Upper lobe of left lung (tissue), 6 donors: ENCODE data around the gene TAAR1. TPM values are rescaled to one million over a fixed set of nuclear protein-coding genes. Genes with fewer than 3 reads are reported as not detected.

Experiments used
- ATAC-seq, 2 donors: fragments of 200-7000 bp; cut with Tn5 transposase; one replicate each; pipeline ENCODE4 v1.9.1; 2022; ENCODE audit warnings: mild to moderate bottlenecking in 2 of 2, moderate library complexity in 2 of 2; ENCODE audit not compliant: low FRiP score in 2 of 2
- DNase-seq, 2 donors: peaks; one replicate each; pipeline ENCODE4 v3.0.0-alpha.2; 2019 to 2020
- H3K27ac ChIP-seq, 4 donors: fragments of 200-600 bp; sonication (generic); one replicate each; pipeline ENCODE4 v1.5.1; 2016 to 2019
- H3K27me3 ChIP-seq, 4 donors: fragments of 200-600 bp; sonication (generic); one replicate each; pipeline ENCODE4 v1.5.1; 2017 to 2019
- H3K36me3 ChIP-seq, 4 donors: fragments of 200-600 bp; sonication (generic); one replicate each; pipeline ENCODE4 v1.5.1; 2016 to 2019
- H3K4me1 ChIP-seq, 4 donors: fragments of 200-600 bp; sonication (generic); one replicate each; pipeline ENCODE4 v1.5.1; 2018 to 2019
- H3K4me3 ChIP-seq, 4 donors: fragments of 200-600 bp; sonication (generic); one replicate each; pipeline ENCODE4 v1.5.1; 2017 to 2019; ENCODE audit warnings: mild to moderate bottlenecking in 2 of 4, moderate library complexity in 1 of 4
- H3K9me3 ChIP-seq, 4 donors: fragments of 200-600 bp; sonication (generic); one replicate each; pipeline ENCODE4 v1.5.1; 2018 to 2019
- EP300 ChIP-seq, 4 donors: sonication (generic); formaldehyde crosslinking; IDR thresholded peaks; one replicate each; pipeline ENCODE4 v1.5.1; 2017; ENCODE audit warnings: antibody characterized with exemption in 4 of 4, control low read depth in 2 of 4
- POLR2A ChIP-seq, 4 donors: fragments of 450-650 bp; IDR thresholded peaks; one replicate each; pipeline ENCODE4 v1.5.1; 2016 to 2017; ENCODE audit warnings: antibody characterized with exemption in 4 of 4, mild to moderate bottlenecking in 2 of 4
- POLR2AphosphoS5 ChIP-seq, 2 donors: sonication (generic); formaldehyde crosslinking; IDR thresholded peaks; one replicate each; pipeline ENCODE4 v1.5.1; 2017; ENCODE audit warnings: antibody characterized with exemption in 2 of 2
- WGBS, 2 donors: methylation state at CpG; one replicate each; pipeline ENCODE4 v1.1.5; 2017 to 2018; 5-methylcytosine and 5-hydroxymethylcytosine counted together
- total RNA-seq, 6 donors: library from RNA; depleted of rRNA in 4 of 6; stranded (reverse); fragments of >200 nt in 4 of 6; gene quantifications; one replicate each; pipeline versions ENCODE4 v1.1.0 to v1.2.1, GENCODE V29; 2016 to 2021
- TF ChIP-seq, protein P1 (sequence below), 6 experiments: fragments of 450-650 bp in 4 of 6; fragments of 200-600 bp in 2 of 6; sonication (generic) in 2 of 6; IDR thresholded peaks; one replicate each; pipeline ENCODE4 v1.5.1; 2016 to 2019; ENCODE audit warnings: antibody characterized with exemption in 6 of 6
- donor health status: DM: no; HTN: no; CAD: no; lungs with moderate emphysema.
- donor health status: DM: no; HTN: yes; CAD: no; lungs with severe emphysema.

Gene TAAR1
- total RNA-seq, 6 donors from 2014 or later, result not detected

DNA sequence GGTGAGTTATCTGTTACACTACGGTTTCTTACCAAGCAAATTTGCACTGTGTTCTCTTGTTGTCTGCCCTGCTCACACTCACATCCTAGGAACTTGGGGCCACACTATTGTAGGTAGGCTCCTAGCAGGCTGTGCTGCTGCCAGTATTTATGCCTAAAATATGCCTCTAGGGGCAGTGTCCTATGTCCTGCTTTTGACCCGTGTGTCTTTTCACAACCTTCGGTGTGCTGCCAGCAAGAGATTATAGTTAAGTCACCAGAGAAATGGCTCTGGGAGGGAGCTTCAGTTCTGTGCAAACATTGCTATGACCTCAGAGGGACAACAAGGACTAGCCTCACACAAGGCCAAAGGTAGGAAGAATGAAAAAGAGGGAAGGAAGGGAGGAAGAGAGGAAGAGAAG, 60.5 kb downstream of the TAAR1 start:
- H3K4me1 ChIP-seq, result no peaks in the 10 kb centered on the region
- DNase-seq (no peak), ATAC-seq (peak in 1 of 2 donors; percentile 43)
- no peaks in the 10 kb centered on the region for H3K9me3 ChIP-seq
- H3K4me3 ChIP-seq, result no peak overlapping the region
- 42 to 49% methylated on average over 3 of the region's 3 CpGs for WGBS, 2 donors
- no peaks in the 10 kb centered on the region for H3K27me3 ChIP-seq
- no peak overlapping the region for H3K27ac ChIP-seq
- TF ChIP-seq, protein P1, sequence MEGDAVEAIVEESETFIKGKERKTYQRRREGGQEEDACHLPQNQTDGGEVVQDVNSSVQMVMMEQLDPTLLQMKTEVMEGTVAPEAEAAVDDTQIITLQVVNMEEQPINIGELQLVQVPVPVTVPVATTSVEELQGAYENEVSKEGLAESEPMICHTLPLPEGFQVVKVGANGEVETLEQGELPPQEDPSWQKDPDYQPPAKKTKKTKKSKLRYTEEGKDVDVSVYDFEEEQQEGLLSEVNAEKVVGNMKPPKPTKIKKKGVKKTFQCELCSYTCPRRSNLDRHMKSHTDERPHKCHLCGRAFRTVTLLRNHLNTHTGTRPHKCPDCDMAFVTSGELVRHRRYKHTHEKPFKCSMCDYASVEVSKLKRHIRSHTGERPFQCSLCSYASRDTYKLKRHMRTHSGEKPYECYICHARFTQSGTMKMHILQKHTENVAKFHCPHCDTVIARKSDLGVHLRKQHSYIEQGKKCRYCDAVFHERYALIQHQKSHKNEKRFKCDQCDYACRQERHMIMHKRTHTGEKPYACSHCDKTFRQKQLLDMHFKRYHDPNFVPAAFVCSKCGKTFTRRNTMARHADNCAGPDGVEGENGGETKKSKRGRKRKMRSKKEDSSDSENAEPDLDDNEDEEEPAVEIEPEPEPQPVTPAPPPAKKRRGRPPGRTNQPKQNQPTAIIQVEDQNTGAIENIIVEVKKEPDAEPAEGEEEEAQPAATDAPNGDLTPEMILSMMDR (IDR thresholded peaks at IDR 0.05), result no peak
- TF ChIP-seq POLR2AphosphoS5 (IDR thresholded peaks at IDR 0.05), result no peak
- no peak for TF ChIP-seq POLR2A (IDR thresholded peaks at IDR 0.05)
- TF ChIP-seq EP300 (IDR thresholded peaks at IDR 0.05), result no peak
- H3K36me3 ChIP-seq, result no peaks in the 10 kb centered on the region

DNA sequence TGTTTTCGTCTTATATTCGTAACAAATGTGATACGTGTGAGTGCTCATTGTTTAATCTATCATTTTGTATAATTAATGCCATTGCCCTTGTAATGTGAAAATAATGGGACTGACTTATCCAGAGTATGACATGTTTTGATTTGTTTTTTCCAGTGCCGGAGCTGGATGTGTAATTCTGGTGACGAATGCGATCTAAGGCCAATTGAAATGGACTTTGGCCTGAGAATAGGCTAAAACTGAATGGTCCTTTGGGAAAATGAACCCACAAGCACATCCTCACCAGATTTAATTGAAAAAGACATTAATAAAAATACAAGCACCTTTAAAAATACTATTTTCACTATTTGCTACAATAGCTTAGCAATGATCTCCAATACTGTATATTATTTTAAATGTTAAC, 62.8 kb downstream of the TAAR1 start:
- WGBS, 2 donors, result 65 to 90% methylated on average over 6 of the region's 6 CpGs
- Histone ChIP-seq H3K9me3 (no peaks in the 10 kb centered on the region), H3K27me3 (no peaks in the 10 kb centered on the region), H3K4me1 (no peaks in the 10 kb centered on the region), H3K4me3 (no peak overlapping the region), H3K36me3 (no peaks in the 10 kb centered on the region), H3K27ac (no peak overlapping the region)
- DNase-seq (no peak), ATAC-seq (no peak)
- TF ChIP-seq EP300 (IDR thresholded peaks at IDR 0.05), result no peak
- TF ChIP-seq POLR2AphosphoS5 (IDR thresholded peaks at IDR 0.05), result no peak

Other genes with a start within 250 kb of the TAAR1 start
- gene STX7, start 146.1 kb downstream of the TAAR1 start, total RNA-seq, result 10 to 100 TPM; 23.2 to 86.6 (median 44.8) TPM
- not detected for gene TAAR9, start 120.9 kb downstream of the TAAR1 start, total RNA-seq
- not detected for gene TAAR8, start 106.5 kb downstream of the TAAR1 start, total RNA-seq
- gene TAAR6, start 88.9 kb downstream of the TAAR1 start, total RNA-seq, result not detected
- gene TAAR5, start 69.4 kb downstream of the TAAR1 start, total RNA-seq, result not detected
- gene TAAR2, start 34.9 kb downstream of the TAAR1 start, total RNA-seq, result not detected
- gene VNN1, start 54.9 kb upstream of the TAAR1 start, total RNA-seq, result 1 to 10 TPM in 5 of 6 donors, under 1 TPM in 1; 0.67 to 9.4 (median 4.7) TPM
- 10 to 100 TPM in 5 of 6 donors, 1 to 10 TPM in 1; 5.2 to 29.3 (median 16.9) TPM for gene VNN2, start 98.7 kb upstream of the TAAR1 start, total RNA-seq
- gene SLC18B1, start 139.5 kb upstream of the TAAR1 start, total RNA-seq, result 10 to 100 TPM in 1 of 6 donors, 1 to 10 TPM in 5; 3.6 to 12.0 (median 6.2) TPM
- gene RPS12, start 155.4 kb upstream of the TAAR1 start, total RNA-seq, result 1,000 to 10,000 TPM in 2 of 6 donors, 100 to 1,000 TPM in 4; 352 to 1,509 (median 888) TPM